Measurements from ENCODE around the gene EXOSC1. TPM values are rescaled to one million over a fixed set of nuclear protein-coding genes. Genes with fewer than 3 reads are reported as not detected.
"Not testable (repeated sequence)": the region's sequence is repeated elsewhere in the genome, so short reads cannot be mapped to it uniquely, and the experiment has no call there.

The EXOSC1 gene
- total RNA-seq, 1 donor from 2014 or later, result 31.0 TPM

DNA sequence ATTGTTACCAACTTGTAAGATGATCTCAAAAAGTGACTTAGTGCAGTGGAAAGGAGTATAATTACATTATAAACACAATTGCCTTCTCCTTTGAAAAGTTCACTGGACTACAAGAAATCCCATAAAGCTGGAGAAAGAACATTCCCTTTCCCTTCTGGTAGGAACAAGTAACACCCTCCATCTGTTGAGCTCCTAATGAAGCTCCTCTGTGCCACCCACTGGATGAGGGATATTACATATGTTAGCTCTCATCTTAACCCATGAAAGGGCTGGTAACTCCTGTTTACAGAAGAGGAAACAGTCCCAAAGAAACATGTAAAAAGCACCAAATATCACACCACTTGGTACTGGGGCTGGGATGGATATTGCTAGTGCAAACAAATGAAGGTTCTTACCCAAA, 11.8 kb downstream of the EXOSC1 start:
- ATAC-seq (no peak), DNase-seq (no peak)
- TF ChIP-seq, protein P1, sequence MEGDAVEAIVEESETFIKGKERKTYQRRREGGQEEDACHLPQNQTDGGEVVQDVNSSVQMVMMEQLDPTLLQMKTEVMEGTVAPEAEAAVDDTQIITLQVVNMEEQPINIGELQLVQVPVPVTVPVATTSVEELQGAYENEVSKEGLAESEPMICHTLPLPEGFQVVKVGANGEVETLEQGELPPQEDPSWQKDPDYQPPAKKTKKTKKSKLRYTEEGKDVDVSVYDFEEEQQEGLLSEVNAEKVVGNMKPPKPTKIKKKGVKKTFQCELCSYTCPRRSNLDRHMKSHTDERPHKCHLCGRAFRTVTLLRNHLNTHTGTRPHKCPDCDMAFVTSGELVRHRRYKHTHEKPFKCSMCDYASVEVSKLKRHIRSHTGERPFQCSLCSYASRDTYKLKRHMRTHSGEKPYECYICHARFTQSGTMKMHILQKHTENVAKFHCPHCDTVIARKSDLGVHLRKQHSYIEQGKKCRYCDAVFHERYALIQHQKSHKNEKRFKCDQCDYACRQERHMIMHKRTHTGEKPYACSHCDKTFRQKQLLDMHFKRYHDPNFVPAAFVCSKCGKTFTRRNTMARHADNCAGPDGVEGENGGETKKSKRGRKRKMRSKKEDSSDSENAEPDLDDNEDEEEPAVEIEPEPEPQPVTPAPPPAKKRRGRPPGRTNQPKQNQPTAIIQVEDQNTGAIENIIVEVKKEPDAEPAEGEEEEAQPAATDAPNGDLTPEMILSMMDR (IDR thresholded peaks at IDR 0.05), result no peak
- peaks cover 92% of the 10 kb centered on the region for H3K36me3 ChIP-seq
- intact Hi-C loops (cut with DNase I), result no loop called here
- no peaks in the 10 kb centered on the region for H3K9me3 ChIP-seq
- no peak overlapping the region for H3K4me3 ChIP-seq
- no peaks in the 10 kb centered on the region for H3K27me3 ChIP-seq (ENCODE audit: low read depth)
- no peaks in the 10 kb centered on the region for H3K4me1 ChIP-seq
- H3K27ac ChIP-seq, result no peak overlapping the region

DNA sequence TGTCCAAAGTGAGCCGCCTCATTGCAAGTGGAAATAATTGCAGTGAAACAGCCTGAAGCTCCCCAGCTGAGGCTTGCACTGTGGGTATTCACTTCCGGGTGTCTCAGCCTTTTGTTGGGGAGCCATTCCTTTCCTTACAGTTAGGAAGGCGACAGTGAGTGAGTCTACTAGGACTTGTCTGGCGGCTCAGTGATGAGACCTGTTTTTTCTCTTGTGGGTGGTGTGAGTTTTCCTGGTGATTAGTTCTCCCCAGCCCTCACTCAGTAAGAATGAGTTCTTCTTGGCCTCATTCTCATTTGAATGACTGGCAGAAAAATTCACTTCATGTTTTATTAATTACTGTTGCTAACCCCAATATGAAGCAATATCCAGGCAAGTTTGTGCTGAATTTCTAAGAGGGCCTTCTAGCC, 17.2 kb downstream of the EXOSC1 start:
- TF ChIP-seq, protein P1 (IDR thresholded peaks at IDR 0.05), result no peak
- no peaks in the 10 kb centered on the region for H3K9me3 ChIP-seq
- H3K27ac ChIP-seq, result peak overlapping the region; percentile 85
- H3K36me3 ChIP-seq, result peaks cover 41% of the 10 kb centered on the region
- ATAC-seq (no peak), DNase-seq (no peak)
- intact Hi-C loops (cut with DNase I), result no loop called here
- peaks cover 37% of the 10 kb centered on the region for H3K4me1 ChIP-seq
- H3K27me3 ChIP-seq (ENCODE audit: low read depth), result no peaks in the 10 kb centered on the region
- H3K4me3 ChIP-seq, result peak overlapping the region; percentile 15

DNA sequence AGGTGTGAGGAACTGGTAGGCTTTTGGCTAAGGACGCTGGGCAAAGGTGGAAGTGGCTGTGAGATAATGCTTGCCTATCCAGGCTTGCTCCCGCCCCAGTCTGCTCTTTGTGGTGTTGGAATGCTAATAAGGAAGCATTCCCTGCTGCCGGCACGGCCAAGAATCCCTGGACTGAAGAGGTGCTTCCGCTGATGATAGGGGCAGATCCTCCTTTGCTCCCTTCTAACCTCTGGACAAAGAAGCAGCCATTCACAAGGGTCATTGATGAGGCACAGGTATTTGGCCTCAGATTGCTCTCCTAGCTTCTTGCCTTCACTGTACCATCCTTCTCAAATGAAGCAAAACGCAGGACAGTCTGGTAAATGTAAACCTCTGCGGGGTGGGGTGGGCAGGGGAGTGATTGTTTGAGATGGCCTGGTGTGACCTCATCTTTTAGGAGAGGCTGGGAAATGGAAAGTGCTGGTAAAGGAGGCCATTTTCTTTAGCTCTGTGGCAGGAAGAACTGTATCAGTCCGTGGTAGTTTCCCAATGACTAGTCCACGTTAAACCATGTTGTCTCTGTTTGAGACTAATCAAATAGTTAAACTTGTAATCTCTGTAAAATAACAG, 18.1 kb downstream of the EXOSC1 start:
- TF ChIP-seq, protein P1 (IDR thresholded peaks at IDR 0.05), result no peak
- peak overlapping the region; percentile 85 for H3K27ac ChIP-seq
- peaks cover 36% of the 10 kb centered on the region for H3K36me3 ChIP-seq
- no peaks in the 10 kb centered on the region for H3K9me3 ChIP-seq
- H3K27me3 ChIP-seq (ENCODE audit: low read depth), result no peaks in the 10 kb centered on the region
- DNase-seq, result no peak
- intact Hi-C loops (cut with DNase I), result no loop called here
- H3K4me3 ChIP-seq, result peak overlapping the region; percentile 87
- H3K4me1 ChIP-seq, result peaks cover 37% of the 10 kb centered on the region
- ATAC-seq, result peak in 1 of 2 donors; percentile 15

DNA sequence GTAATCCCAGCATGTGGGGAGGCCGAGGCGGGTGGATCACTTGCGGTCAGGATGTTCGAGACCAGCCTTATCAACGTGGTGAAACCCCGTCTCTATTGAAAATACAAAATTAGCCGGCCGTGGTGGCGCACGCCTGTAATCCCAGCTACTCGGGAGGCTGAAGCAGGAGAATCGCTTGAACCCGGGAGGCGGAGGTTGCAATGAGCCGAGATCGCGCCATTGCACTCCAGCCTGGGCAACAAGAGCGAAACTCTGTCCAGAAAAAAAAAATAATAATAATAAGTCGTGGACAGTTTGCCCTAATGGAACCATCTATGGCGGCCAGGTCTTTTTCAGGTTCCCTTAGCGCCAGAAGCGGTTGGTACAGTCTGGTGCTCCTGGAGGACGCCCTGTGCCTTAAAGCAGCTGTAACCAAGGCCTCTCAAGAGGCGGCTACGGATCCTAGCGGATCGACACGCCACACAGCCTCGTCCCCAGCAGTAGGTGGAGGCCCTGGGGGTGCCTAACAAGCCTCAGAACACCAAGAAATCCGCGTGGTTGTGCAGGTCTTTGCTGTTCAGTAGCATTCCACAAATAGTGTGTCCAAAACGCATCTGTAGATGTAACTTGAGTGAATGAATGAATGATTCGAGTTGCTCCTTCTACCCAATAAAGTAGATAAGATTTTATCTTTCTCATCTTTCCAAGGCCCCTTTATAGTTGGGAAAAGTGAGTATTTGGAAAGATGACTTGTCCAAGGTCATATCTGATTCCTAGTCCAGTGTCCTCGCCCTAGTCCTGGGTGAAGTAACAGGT, 18.8 kb downstream of the EXOSC1 start:
- no peaks in the 10 kb centered on the region for H3K27me3 ChIP-seq (ENCODE audit: low read depth)
- peaks cover 33% of the 10 kb centered on the region for H3K36me3 ChIP-seq
- intact Hi-C loops (cut with DNase I), result no loop called here
- no peak for DNase-seq
- H3K9me3 ChIP-seq, result no peaks in the 10 kb centered on the region
- TF ChIP-seq, protein P1 (IDR thresholded peaks at IDR 0.05), result no peak
- H3K4me3 ChIP-seq, result peak overlapping the region; percentile 87
- H3K27ac ChIP-seq, result peak overlapping the region; percentile 85
- H3K4me1 ChIP-seq, result peaks cover 37% of the 10 kb centered on the region
- ATAC-seq, result peak; percentile 4 to 11

DNA sequence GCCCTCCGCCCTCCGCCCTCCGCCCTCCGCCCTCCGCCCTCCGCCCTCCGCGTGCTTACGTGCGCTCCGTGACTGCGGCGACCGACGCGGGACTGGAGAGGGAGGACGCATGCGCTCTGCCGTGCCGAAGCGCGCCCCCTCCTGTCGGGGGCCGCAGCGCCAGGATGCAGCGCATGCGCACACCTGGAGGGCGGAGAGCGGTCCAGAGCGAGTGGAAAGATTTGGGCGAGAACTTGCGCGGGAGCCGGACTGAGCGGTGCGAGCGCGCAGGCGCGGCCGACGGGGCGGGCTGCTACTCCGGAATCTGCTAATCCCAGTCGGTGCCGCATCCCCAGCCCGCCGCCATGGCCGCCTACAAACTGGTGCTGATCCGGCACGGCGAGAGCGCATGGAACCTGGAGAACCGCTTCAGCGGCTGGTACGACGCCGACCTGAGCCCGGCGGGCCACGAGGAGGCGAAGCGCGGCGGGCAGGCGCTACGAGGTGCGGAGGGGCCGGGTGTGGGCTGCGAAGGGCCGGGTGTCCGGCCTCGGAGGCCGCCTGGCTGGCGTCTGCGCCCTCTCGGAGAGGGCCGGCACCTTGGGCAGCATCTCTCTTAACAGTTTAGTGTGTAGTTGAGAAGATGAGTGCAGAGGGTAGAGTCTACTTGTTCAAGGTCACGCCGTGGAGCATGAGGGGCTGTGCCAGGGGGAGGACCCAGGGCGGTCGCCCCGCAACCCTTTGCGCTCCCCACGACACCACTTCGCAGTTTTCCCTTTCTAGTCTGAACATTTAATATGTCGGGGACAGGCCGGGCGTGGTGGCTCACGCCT, 19.6 kb downstream of the EXOSC1 start, which contains the start of gene PGAM1:
TSS of gene PGAM1 (plus strand) at position 228 of the 812 bp plus-strand sequence. CDS start at position 345, 117 bp downstream.
- H3K9me3 ChIP-seq, result no peaks in the 10 kb centered on the region
- intact Hi-C loops (cut with DNase I), result no loop called here
- peaks cover 37% of the 10 kb centered on the region for H3K4me1 ChIP-seq
- H3K27me3 ChIP-seq (ENCODE audit: low read depth), result no peaks in the 10 kb centered on the region
- TF ChIP-seq, protein P1 (IDR thresholded peaks at IDR 0.05), result peak; percentile 59
- DNase-seq (peak; percentile 96), ATAC-seq (peak; percentile 98)
- peaks cover 25% of the 10 kb centered on the region for H3K36me3 ChIP-seq
- peak within 1 kb of the TSS; percentile 85 for H3K27ac ChIP-seq
- H3K4me3 ChIP-seq, result peak within 1 kb of the TSS; percentile 87

DNA sequence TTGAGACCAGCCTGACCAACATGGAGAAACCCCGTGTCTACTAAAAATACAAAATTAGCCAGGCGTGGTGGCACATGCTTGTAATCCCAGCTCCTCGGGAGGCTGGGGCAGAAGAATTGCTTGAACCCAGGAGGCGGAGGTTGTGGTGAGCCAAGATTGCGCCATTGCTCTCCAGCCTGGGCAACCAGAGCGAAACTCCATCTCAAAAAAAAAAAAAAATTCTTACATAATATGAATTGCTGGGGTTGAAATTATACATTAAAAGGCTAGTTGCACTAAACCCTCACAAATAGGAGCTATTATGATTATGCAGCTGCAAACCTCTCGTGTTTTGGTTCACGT, 22.1 kb downstream of the EXOSC1 start:
- intact Hi-C loops (cut with DNase I); H3K36me3 ChIP-seq; ATAC-seq; H3K9me3 ChIP-seq; H3K27me3 ChIP-seq (ENCODE audit: low read depth); H3K4me3 ChIP-seq: not testable (repeated sequence)
- Histone ChIP-seq H3K27ac (peak overlapping the region; percentile 77), H3K4me1 (peaks cover 37% of the 10 kb centered on the region)
- DNase-seq, result peak; percentile 63
